ENCODE data around the gene ACP5.

- no peak for TF ChIP-seq CTCF (optimal IDR thresholded peaks at IDR 0.05 in 1 of 3, IDR thresholded peaks at IDR 0.05 in 1 of 3, conservative IDR thresholded peaks at IDR 0.05 in 1 of 3; ENCODE audit: extremely low read depth in 1 of 3, insufficient read depth in 2 of 3, low read length in 3 of 3)
- no peak for TF ChIP-seq EZH2 (IDR thresholded peaks at IDR 0.05; ENCODE audit: low read length)
Measured at GRCh38 chr19:11534538-11534937, 42.9 kb downstream of the ACP5 start.

Measured in keratinocyte (primary cell).